ENCODE data around the gene UBA3. TPM values are rescaled to one million over a fixed set of nuclear protein-coding genes. Genes with fewer than 3 reads are reported as not detected.

Gene UBA3
- total RNA-seq, 2 donors from 2014 or later = 74.6 to 76.6 TPM

- TF ChIP-seq, protein P1, sequence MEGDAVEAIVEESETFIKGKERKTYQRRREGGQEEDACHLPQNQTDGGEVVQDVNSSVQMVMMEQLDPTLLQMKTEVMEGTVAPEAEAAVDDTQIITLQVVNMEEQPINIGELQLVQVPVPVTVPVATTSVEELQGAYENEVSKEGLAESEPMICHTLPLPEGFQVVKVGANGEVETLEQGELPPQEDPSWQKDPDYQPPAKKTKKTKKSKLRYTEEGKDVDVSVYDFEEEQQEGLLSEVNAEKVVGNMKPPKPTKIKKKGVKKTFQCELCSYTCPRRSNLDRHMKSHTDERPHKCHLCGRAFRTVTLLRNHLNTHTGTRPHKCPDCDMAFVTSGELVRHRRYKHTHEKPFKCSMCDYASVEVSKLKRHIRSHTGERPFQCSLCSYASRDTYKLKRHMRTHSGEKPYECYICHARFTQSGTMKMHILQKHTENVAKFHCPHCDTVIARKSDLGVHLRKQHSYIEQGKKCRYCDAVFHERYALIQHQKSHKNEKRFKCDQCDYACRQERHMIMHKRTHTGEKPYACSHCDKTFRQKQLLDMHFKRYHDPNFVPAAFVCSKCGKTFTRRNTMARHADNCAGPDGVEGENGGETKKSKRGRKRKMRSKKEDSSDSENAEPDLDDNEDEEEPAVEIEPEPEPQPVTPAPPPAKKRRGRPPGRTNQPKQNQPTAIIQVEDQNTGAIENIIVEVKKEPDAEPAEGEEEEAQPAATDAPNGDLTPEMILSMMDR (conservative IDR thresholded peaks at IDR 0.05) = no peak
- H3K4me1 Mint-ChIP-seq = peaks cover 20% of the 10 kb centered on the region
- H3K4me3 Mint-ChIP-seq = no peak overlapping the region
Measured at GRCh38 chr3:69090021-69090420, 9.9 kb upstream of the UBA3 start.

DNA sequence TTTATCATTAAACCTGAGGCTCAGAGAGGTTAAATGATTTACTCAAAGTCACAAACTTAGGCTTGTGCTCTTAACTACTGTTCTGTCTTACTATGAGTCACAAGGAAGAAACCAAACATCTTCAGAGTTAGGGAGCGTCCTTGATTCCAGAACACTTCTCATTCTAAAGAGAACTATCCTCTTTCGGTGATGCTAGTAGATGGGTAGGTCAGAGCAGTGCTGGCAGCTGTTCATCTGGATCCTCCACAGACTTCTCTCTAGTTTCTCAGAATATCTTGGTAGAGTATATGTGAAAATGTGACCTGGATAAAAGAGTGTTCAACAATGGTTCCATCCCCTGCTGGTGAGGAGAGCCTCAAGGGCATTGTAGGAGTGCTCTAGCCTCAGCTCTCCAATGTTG is 7.9 kb upstream of the UBA3 start:
- H3K27ac Mint-ChIP-seq = no peak overlapping the region
- H3K4me1 ChIP-seq (ENCODE audit: control insufficient read depth, insufficient read depth, low read length) = peaks cover 4% of the 10 kb centered on the region

More at GRCh38 chr3:69090021-69090420, 9.9 kb upstream of the UBA3 start:
- Histone ChIP-seq H3K4me3 (ENCODE audit: low read length) (no peak overlapping the region), H3K9ac (ENCODE audit: extremely low read depth, low read length, poor library complexity, severe bottlenecking) (no peak overlapping the region), H3K4me1 (ENCODE audit: control insufficient read depth, insufficient read depth, low read length) (peaks cover 4% of the 10 kb centered on the region), H3K27ac (ENCODE audit: low read depth, low read length) (no peak overlapping the region), H3K36me3 (ENCODE audit: control insufficient read depth, insufficient read depth, low read length) (no peaks in the 10 kb centered on the region), H3K27me3 (ENCODE audit: control insufficient read depth, insufficient read depth, low read length, poor library complexity, severe bottlenecking) (no peaks in the 10 kb centered on the region), H3K9me3 (ENCODE audit: control insufficient read depth, low read length) (no peaks in the 10 kb centered on the region)
- Mint-ChIP-seq H3K9me3 (no peaks in the 10 kb centered on the region), H3K27ac (no peak overlapping the region), H3K27me3 (ENCODE audit: insufficient read depth) (no peaks in the 10 kb centered on the region), H3K36me3 (ENCODE audit: low read depth) (no peaks in the 10 kb centered on the region)
- WGBS, 2 experiments (ENCODE audit: insufficient coverage in 1 of 2, insufficient read length in 1 of 2) = 87 to 96% methylated on average over 3 of the region's 3 CpGs
- DNase-seq = no peak

GRCh38 chr3:69087030-69087791 is 7.0 kb upstream of the UBA3 start:
- no peak for DNase-seq
- H3K27me3 Mint-ChIP-seq (ENCODE audit: insufficient read depth) = no peaks in the 10 kb centered on the region
- no peaks in the 10 kb centered on the region for H3K9me3 Mint-ChIP-seq
- TF ChIP-seq, protein P1 (conservative IDR thresholded peaks at IDR 0.05) = no peak
- H3K4me3 Mint-ChIP-seq = no peak overlapping the region
- H3K27ac Mint-ChIP-seq = no peak overlapping the region
- peaks cover 31% of the 10 kb centered on the region for H3K4me1 Mint-ChIP-seq
- no peaks in the 10 kb centered on the region for H3K36me3 Mint-ChIP-seq (ENCODE audit: low read depth)
- Histone ChIP-seq H3K27ac (ENCODE audit: low read depth, low read length) (no peak overlapping the region), H3K27me3 (ENCODE audit: control insufficient read depth, insufficient read depth, low read length, poor library complexity, severe bottlenecking) (no peaks in the 10 kb centered on the region), H3K9ac (ENCODE audit: extremely low read depth, low read length, poor library complexity, severe bottlenecking) (no peak overlapping the region), H3K4me3 (ENCODE audit: low read length) (no peak overlapping the region), H3K36me3 (ENCODE audit: control insufficient read depth, insufficient read depth, low read length) (no peaks in the 10 kb centered on the region), H3K4me1 (ENCODE audit: control insufficient read depth, insufficient read depth, low read length) (peaks cover 4% of the 10 kb centered on the region), H3K9me3 (ENCODE audit: control insufficient read depth, low read length) (no peaks in the 10 kb centered on the region)
- WGBS, 2 experiments (ENCODE audit: insufficient coverage in 1 of 2, insufficient read length in 1 of 2) = 98 to 100% methylated on average over 1 to 3 of the region's 3 CpGs

More for the DNA sequence above, 7.9 kb upstream of the UBA3 start:
- peak overlapping the region; percentile 20 for H3K4me3 ChIP-seq (ENCODE audit: low read length)
- H3K36me3 Mint-ChIP-seq (ENCODE audit: low read depth) = no peaks in the 10 kb centered on the region
- H3K9ac ChIP-seq (ENCODE audit: extremely low read depth, low read length, poor library complexity, severe bottlenecking) = no peak overlapping the region
- no peaks in the 10 kb centered on the region for H3K27me3 Mint-ChIP-seq (ENCODE audit: insufficient read depth)
- H3K9me3 Mint-ChIP-seq = no peaks in the 10 kb centered on the region
- peaks cover 28% of the 10 kb centered on the region for H3K4me1 Mint-ChIP-seq
- no peaks in the 10 kb centered on the region for H3K9me3 ChIP-seq (ENCODE audit: control insufficient read depth, low read length)
- TF ChIP-seq, protein P1 (conservative IDR thresholded peaks at IDR 0.05) = peak; percentile 15
- no peak overlapping the region for H3K27ac ChIP-seq (ENCODE audit: low read depth, low read length)
- no peaks in the 10 kb centered on the region for H3K36me3 ChIP-seq (ENCODE audit: control insufficient read depth, insufficient read depth, low read length)
- no peak for DNase-seq
- H3K4me3 Mint-ChIP-seq = no peak overlapping the region
- WGBS, 2 experiments (ENCODE audit: insufficient coverage in 1 of 2, insufficient read length in 1 of 2) = 79% methylated on average over 2 of the region's 2 CpGs; no CpG with 5 or more reads in 1 of the 2 experiments
- H3K27me3 ChIP-seq (ENCODE audit: control insufficient read depth, insufficient read depth, low read length, poor library complexity, severe bottlenecking) = no peaks in the 10 kb centered on the region

Data from endodermal cell (in vitro differentiated cells).